LHCN-M2 (cell line): ENCODE data around the gene TUBA3D. TPM values are rescaled to one million over a fixed set of nuclear protein-coding genes. Genes with fewer than 3 reads are reported as not detected.
"Not testable (repeated sequence)": the region's sequence is repeated elsewhere in the genome, so short reads cannot be mapped to it uniquely, and the experiment has no call there.

ENCODE experiments used
- DNase-seq: peaks from one replicate; pipeline ENCODE4 v3.0.0-alpha.2; 2012; ENCODE audit warnings: low read depth
- polyA plus RNA-seq: library from polyadenylated mRNA; unstranded; fragments of >200 nt; gene quantifications from one replicate; pipeline ENCODE4 v1.2.1, GENCODE V29; 2012; ENCODE audit warnings: missing spikeins
- total RNA-seq: library from RNA; depleted of rRNA; stranded (reverse); fragments of >200 nt; gene quantifications from 2 replicates; pipeline ENCODE4 v1.2.3, GENCODE V29; 2014; rRNA removed

TUBA3D gene
- 2.0 TPM in 1 of 2 replicates, not detected in the other for total RNA-seq
- polyA plus RNA-seq: 0.10 TPM

DNA sequence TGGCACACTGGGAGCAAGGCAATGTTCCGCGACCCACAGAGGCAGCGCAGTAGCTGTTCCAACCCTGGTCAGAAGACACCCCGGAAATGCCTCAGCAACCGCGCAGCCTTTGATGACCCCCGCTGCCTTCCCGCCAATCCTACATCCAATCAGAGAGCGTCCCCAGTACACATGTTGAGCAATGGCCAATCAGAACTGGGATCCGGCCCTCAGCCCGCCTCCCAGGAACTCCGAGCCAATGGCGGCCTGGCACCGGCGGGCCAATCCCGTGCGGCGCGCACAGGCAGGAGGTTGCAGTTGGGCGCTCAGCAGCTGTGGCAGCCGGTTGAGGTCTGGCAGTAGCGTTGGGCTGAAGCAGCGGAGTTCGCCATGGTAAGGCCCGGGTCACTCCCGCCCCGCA lies at the start of gene TUBA3D:
Gene TUBA3D, plus strand, starts transcription at position 289 of the 400 bp plus-strand sequence. Its CDS starts 81 bp downstream, at position 370.
- no peak for DNase-seq

DNA sequence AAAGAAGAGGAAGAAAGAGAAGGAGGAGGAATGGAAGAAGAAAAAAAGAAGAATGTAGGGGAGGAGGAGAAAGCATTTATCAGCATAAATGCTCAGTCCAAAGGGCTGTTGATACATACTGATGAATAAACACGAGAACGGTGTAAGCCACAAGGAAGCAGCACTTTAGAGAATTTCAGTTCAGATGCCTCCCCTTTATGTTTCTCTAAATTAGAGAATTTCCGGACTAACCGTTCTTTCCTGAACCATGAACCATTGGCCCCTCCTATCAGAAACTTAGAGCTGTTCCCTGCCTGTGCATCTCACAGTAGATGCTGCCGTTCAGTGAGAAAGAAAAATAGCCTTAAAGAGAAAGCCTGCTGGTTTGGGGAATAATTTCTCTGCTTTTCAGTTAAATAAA lies 49.2 kb upstream of the TUBA3D start:
- no peak for DNase-seq

DNA sequence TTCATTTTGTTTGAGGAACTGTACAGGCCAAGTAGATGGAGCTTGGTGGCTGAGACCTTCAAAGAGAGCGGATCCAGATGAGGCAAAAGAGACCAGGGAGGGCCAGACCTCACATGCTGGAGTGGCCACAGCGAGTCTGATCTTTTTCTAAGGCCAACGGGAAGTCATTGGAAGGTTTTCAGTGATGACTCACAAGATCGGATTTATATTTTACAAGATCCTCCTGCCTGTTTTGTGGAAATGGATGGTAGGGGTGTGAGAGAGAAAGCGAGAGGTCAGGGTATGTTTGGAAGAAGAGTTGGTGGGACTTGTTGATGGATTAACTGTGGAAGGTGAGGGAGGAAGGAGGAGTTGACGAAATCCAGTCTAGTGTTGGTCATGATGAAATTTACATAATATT lies 44.6 kb upstream of the TUBA3D start:
- DNase-seq: peak; percentile 15

DNA sequence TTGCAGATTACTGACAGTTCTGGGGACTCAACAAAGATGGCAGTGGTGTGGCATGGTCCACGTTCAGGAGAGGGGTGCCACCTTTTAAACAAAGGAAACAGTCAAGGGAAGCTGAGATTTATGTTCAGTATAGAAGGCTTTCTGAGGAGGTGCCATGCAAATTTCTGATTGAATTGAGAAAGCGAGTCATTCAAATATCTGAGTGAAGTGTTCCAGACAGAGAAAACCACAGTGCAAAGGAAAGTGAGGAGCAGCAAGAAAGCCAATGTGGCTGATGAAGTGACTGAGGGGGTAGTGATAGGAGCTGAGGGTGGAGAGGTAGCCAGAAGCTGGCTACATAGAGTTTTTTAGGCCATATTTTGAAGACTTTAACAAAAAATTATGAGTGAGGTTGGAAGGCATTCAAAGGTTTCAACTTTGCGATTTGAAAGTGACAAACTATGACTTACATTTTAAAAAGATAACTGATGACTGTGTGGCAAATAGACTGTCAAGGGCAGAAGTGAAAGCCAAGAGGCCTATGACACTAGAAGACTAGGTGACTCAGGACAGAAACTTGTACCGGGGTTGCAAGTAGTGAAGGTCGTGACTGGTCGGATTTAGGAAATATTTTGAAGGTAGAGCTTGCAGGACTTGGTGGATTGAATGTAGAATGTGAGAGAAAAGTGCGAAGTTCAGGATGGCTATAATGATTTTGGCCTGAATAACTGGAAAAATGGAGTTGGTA lies 35.0 kb upstream of the TUBA3D start:
- DNase-seq: not testable (repeated sequence)

DNA sequence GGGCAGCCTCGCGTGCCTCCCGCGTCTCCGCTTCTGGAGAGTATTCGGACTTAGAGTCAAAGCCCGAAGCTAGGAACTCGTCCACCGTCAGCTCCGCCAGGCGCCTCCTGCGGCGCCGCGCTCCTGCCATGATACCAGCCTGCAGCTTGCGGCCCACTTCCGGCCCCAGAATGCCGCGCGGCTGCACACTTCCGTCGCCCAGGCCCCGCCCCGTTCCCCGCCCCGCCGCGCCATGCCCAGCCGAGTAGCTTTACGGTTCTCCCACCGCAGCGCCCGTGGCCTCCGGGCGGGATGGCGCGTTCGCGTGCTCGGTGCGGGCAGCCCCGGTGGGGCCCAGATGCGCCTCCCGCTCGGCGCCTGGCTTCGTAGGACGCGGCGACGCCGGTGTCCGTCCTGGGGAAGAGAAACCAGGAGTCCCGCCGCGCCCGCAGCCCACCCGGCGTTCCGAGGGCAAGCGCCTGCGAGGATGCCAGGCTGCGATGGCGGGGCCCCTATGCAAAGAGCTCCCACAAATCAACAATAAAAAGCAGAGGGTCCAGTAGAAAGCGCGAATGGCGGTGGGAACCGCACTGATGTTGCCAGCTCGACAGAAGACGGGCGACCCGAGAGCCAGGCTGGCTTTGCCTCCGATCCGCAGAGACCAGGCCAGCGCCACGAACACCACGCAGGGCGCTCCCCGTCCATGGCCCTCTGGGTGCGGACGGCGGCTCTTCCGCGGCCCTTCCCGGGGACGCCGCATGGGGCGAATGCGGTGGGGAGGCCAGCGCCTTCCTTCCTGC lies 31.0 kb upstream of the TUBA3D start:
- DNase-seq: not testable (repeated sequence)

DNA sequence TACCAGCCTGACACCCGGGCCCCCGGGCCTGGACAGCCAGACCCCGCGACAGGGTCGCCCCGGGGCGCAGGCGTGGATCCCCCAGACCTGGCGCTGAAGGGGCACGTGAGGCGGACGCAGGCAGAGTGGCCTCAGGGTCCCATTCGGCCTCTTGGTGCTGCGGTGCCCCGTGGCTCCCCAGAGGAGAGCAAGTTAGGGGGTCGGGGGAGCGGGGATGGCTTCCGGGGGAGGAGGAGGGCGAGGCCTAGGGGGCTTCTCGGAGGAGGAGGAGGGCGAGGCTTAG lies 30.5 kb upstream of the TUBA3D start:
- DNase-seq: not testable (repeated sequence)

DNA sequence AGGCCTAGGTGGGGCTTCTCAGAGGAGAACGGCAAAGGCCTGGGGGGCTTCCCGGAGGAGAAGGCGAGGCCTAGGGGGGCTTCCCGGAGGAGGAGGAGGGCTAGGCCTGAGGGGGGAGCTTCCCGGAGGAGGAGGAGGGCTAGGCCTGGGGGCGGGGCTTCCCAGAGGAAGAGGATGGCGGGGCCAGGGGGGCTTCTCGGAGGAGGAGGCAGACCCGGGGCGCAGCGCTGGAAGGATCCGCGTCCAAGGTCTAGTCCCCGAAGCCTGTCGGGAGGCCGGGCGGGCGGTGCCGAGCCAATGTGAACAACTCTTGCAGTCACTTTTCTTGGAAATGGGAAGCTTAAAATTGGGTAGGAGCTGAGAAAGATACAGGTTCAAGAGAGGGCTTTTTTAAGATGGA lies 30.0 kb upstream of the TUBA3D start:
- DNase-seq: no peak

DNA sequence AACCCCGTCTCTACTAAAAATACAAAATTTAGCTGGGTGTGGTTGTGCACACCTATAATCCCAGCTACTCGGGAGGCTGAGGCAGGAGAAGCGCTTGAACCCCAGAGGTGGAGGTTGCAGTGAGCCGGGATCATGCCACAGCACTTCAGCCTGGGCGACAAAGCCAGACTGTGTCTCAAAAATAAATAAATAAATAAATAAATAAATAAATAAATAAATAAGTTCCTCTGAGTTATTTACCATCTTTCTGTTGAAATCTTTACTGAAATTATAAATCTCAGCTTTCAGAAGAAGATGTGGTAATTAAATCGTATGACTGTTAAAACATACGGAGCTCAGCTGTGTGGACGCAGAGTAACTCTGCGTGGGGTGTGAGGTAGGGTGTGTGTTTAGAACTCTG lies 27.9 kb upstream of the TUBA3D start:
- DNase-seq: not testable (repeated sequence)

DNA sequence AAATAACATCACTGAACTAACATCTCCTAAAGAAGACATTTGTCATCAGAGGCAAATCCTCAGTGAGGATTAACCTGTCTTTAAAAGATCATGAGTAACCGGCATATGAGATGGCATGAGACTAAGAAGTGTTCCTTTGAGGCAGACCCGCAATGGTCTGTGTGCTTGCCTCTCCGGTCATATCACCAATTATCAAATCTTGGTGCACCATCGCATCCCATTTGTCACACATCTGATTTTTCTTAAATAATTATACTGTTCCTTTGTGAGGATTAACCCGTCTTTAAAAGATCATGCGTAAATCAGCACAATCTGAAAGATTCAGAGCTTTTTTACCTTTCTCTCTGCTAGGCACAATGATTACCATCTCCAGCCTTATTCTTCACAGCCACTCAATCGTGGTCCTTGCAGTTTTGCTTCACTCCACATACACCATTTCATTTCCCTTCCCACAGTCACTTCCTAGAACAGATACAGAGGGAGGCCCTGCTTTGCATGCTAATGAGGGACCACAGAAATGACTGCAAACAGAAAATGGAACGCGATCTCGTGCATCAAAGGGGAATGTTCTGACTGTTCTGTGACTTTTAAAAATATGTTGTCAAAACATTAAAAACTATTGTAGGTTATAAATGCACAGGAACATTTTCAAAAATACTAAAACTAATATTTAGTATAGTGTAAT lies 24.5 kb upstream of the TUBA3D start:
- not testable (repeated sequence) for DNase-seq

DNA sequence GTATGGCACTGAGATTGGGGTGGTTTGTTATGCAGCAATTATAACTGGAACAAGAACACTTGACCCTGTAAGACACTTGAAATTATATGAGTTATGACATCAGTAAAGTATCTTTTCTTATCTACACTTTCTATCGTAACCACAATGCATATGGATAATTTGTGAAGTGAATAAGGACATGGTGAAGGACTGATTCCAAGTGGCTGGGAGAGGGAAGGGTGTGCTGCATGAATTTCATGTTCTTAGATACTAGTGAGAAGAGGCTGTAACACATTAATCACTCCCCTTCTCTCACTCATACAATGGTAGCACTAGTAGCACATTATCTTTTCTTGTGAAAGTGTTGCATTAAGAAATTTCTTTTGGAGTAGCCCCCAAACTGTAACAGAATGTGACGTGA lies 21.0 kb upstream of the TUBA3D start:
- DNase-seq: not testable (repeated sequence)

DNA sequence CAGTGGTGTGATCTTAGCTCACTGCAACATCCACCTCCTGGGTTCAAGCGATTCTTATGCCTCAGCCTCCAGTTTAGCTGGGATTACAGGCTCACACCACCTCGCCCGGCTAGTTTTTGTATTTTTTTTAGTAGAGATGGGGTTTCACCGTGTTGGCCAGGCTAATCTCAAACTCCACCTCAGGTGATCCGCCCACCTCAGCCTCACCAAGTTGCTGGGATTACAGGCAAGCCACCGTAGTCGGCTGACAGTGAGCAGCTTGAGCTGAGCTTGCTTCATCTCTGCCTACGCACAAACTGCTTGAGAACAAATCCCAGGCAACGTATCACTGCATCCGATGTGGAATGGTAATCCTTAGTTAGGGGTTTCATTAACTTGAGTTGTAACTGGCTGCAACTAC lies 8.2 kb upstream of the TUBA3D start:
- DNase-seq: not testable (repeated sequence)

DNA sequence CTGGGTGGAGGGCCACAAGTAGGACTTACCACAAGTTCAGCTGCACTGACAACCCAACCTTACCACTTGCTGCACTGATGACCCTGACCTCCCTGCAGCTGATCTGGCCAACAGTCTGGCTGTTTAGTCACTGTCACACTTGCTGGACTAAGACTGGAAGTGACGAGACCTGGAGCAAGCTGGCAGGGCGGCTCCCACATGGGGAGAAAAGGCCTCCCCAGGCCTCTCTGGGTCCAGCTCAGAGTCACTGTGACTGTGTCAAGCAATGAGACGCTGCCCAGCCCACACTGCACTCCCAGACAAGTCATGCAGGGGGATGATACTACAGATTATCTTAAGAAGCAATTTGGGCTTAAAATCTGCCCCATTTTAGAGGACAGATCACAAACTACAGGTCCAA lies 5.0 kb upstream of the TUBA3D start:
- DNase-seq: not testable (repeated sequence)

DNA sequence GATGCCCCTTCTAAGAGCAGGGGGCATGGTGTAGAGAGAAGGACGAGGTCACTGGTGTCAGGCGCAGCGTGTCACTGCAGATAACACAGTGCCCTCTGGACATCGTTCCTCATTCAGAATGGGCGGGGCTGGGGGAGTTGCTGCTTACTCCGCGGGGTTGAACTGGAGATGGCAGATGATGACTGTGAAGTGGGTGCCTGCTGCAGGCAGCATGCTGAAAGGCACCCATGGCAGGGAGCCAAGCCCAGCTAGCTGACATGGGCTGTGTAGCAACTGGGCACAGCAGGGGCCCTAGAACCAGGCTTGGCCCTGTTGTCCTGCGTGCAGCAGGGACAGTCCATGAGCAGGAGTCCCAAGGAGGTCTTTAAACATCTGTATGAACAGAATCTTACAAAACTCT lies 4.3 kb upstream of the TUBA3D start:
- not testable (repeated sequence) for DNase-seq

DNA sequence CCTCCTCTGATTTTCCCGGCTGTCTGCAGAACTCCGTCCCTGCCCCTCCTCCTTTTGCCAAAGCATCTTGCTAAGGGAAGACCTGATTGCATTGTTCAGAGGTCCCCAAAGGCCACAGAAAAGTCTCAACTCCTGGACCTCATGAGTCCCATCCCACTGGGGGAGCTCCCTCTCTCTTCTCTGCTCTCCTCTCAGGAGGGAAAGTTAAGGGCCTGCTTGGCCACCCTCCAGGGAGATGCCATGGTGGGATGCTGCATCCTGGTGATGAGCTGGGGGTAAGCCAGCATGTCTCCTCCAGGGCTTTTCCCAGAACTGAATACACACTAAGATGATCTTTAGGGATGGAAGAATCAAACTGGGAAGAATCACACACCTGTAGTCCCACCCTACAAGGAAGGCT lies 2.7 kb upstream of the TUBA3D start:
- DNase-seq: not testable (repeated sequence)

DNA sequence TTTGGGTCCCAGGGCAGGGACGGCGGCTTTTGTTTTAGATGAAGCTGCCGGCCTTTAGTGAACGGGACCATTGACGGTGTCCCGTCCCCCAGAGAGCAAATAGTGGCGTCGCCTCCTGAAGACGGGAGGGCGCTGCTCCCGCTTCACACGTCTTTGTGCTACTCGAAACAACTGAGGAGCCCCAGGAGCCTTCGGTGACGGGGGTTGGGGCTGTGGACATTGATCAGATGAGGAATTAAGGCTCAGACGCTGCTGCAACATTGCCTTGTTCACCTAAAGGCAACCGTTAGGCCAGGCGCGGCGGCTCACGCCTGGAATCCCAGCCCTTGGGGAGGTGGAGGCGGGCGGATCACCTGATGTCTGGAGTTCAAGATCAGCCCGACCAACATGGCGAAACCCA lies 444 bp downstream of the TUBA3D start:
- not testable (repeated sequence) for DNase-seq

DNA sequence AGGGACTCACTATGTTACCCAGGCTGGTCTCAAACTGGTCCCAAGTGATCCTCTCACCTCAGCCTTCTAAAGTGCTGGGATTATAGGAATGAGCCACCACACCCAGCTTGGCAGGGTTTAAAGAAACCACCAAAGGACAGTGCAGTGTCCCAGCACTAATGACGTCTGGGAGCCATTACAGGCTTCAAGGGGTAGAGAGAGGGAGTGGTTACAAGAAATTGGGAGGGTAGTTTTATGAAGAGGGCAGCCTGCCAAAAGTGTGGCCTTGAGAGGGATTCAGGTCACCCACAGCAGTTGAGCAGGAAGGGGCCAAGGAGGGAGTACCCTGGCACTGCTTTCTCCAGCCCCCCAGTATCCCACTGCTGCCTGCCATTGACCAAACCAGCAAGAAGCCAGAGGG lies 1.3 kb downstream of the TUBA3D start:
- not testable (repeated sequence) for DNase-seq

DNA sequence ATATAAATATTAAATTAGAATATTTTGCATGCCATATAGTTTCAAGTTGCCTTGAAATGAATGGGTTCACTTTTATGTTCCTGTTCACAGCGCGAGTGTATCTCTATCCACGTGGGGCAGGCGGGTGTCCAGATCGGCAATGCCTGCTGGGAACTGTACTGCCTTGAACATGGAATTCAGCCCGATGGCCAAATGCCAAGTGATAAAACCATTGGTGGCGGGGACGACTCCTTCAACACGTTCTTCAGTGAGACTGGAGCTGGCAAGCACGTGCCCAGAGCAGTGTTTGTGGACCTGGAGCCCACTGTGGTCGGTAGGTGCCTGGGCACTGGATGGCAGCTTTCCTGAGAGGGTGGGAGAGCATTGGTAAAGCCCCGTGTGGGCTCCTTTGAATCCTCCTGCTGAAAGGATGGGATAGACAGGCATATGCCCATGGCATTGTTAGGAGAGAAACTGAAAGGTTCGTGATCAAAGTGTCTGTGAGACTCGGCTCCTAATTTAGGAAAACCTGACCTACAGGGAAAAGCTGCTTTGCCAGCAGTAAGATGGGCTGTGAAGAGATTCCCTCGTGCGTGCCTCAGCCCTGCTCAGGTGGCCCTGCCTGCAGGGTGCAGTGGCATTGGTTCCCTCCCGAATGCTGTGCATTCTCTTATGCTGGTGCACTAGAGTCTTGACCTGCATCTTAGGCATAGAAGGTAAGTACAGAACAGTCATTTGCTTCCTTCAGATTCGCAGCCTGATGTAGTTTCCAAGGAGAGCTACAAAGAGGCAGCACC lies 2.3 kb downstream of the TUBA3D start:
- DNase-seq: not testable (repeated sequence)

DNA sequence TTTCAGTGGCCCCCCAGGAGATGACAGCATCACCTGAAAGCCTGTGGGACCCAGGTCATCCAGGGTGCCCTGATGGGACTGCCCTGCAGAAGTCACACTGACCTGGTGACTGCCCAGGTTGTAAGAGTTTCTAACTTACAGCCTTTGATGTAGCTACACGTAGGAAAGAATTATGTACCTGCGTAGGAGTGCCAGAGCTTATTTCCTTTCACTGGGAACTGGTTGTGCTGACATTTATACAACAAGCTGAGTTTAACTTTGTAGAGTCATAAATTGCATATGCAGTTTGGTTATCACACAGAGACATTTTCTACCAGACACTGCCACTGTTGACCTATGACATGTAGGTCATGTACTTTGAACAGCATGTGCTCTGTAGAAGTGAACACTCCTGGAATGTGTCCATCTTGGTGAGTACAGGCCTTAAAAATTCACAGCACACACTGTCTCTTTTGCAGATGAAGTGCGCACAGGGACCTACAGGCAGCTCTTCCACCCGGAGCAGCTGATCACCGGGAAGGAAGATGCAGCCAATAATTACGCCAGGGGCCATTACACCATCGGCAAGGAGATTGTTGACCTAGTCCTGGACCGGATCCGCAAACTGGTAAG lies 3.0 kb downstream of the TUBA3D start:
- DNase-seq: not testable (repeated sequence)

DNA sequence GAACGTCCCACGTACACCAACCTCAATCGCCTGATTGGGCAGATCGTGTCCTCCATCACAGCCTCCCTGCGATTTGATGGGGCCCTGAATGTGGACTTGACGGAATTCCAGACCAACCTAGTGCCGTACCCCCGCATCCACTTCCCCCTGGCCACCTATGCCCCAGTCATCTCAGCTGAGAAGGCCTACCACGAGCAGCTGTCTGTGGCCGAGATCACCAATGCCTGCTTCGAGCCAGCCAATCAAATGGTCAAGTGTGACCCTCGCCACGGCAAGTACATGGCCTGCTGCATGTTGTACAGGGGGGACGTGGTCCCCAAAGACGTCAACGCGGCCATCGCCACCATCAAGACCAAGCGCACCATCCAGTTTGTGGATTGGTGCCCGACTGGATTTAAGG lies 4.4 kb downstream of the TUBA3D start:
- DNase-seq: not testable (repeated sequence)

DNA sequence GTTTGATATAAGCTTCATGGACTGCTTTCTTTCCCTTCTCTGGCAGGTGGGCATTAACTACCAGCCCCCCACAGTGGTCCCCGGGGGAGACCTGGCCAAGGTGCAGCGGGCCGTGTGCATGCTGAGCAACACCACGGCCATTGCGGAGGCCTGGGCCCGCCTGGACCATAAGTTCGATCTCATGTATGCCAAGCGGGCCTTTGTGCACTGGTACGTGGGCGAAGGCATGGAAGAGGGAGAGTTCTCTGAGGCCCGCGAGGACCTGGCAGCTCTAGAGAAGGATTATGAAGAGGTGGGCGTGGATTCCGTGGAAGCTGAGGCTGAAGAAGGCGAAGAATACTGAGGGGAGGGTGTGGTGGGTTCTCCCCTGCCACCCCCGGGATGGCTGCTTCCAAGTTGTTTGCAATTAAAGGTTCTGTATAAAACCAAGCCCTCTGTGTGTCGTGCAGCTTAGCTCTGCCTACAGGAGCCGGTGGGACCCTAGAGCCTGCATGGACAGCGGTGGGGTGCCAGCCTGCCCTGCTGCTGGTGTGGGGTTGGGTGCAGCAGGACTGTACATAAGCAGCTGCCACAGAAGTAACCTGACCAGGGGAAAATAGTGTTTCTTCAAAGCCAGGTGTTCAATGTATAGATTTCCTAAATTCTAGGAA lies 6.7 kb downstream of the TUBA3D start:
- DNase-seq: not testable (repeated sequence)
